ENCODE measurements around the gene DMD.

DNA sequence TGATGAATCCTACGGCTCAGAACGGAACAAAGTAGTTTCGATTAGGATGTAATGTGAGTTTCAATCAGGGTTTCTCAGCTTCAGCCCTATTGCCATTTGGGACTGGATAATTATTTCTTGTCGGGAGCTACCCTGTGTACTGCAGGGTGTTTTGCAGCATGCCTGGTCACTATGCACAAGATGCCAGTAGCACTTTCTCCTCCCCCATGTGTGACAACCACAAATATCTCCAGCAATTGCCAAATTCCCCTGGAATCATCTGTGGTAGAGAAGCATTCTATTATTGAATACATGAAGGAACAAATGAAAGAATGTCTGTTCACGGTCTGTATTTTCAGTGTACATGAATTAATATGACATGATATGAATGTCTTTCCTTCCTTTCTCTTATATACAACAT, 1356.6 kb downstream of the DMD start:
- TF ChIP-seq, protein P1, sequence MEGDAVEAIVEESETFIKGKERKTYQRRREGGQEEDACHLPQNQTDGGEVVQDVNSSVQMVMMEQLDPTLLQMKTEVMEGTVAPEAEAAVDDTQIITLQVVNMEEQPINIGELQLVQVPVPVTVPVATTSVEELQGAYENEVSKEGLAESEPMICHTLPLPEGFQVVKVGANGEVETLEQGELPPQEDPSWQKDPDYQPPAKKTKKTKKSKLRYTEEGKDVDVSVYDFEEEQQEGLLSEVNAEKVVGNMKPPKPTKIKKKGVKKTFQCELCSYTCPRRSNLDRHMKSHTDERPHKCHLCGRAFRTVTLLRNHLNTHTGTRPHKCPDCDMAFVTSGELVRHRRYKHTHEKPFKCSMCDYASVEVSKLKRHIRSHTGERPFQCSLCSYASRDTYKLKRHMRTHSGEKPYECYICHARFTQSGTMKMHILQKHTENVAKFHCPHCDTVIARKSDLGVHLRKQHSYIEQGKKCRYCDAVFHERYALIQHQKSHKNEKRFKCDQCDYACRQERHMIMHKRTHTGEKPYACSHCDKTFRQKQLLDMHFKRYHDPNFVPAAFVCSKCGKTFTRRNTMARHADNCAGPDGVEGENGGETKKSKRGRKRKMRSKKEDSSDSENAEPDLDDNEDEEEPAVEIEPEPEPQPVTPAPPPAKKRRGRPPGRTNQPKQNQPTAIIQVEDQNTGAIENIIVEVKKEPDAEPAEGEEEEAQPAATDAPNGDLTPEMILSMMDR (IDR thresholded peaks at IDR 0.05): no peak
- no peak for TF ChIP-seq POLR2A (IDR thresholded peaks at IDR 0.05)
